GM18870 (cell line): Measurements from ENCODE around the gene C3.
A peak's percentile ranks its signal among the peaks of the same experiment; 100 is the strongest.
"Not testable (repeated sequence)": the region's sequence is repeated elsewhere in the genome, so short reads cannot be mapped to it uniquely, and the experiment has no call there.

Experiments
- ATAC-seq: cut with Tn5 transposase; IDR thresholded peaks from one replicate; pipeline ENCODE4 v1.9.1; 2021; ENCODE audit warnings: moderate library complexity; ENCODE audit not compliant: unreplicated experiment

Gene C3

GRCh38 chr19:6720369-6721137 is at the start of gene C3:
TSS of gene C3 (minus strand) at chr19:6720650. CDS start at chr19:6720589, 61 bp downstream.
- ATAC-seq: no peak

GRCh38 chr19:6769006-6769619 is 48.7 kb upstream of the C3 start:
- ATAC-seq: no peak

GRCh38 chr19:6768236-6768785 is 47.9 kb upstream of the C3 start:
- ATAC-seq: no peak

GRCh38 chr19:6767357-6768235 is 47.1 kb upstream of the C3 start, which contains the start of gene SH2D3A:
TSS of gene SH2D3A (minus strand) at chr19:6767435. CDS start at chr19:6763748, 3,687 bp downstream.
- ATAC-seq: peak; percentile 71

- ATAC-seq: peak; percentile 4
Measured at GRCh38 chr19:6767081-6767356, 46.6 kb upstream of the C3 start.

- no peak for ATAC-seq
Measured at GRCh38 chr19:6766357-6767080, 46.1 kb upstream of the C3 start.

- ATAC-seq: no peak
Measured at GRCh38 chr19:6765738-6766356, 45.4 kb upstream of the C3 start.

- not testable (repeated sequence) for ATAC-seq
Measured at GRCh38 chr19:6762253-6762797, 41.9 kb upstream of the C3 start.

GRCh38 chr19:6761053-6761676 is 40.7 kb upstream of the C3 start:
- ATAC-seq: no peak

GRCh38 chr19:6760606-6761005 is 40.2 kb upstream of the C3 start:
- no peak for ATAC-seq

- no peak for ATAC-seq
Measured at GRCh38 chr19:6754653-6755463, 34.4 kb upstream of the C3 start.

GRCh38 chr19:6754136-6754535 is 33.7 kb upstream of the C3 start:
- no peak for ATAC-seq

GRCh38 chr19:6753178-6754031 is 33.0 kb upstream of the C3 start:
- ATAC-seq: peak; percentile 49

GRCh38 chr19:6752256-6753177 is 32.1 kb upstream of the C3 start:
- ATAC-seq: no peak

GRCh38 chr19:6751189-6751588 is 30.7 kb upstream of the C3 start:
- no peak for ATAC-seq

GRCh38 chr19:6750062-6750461 is 29.6 kb upstream of the C3 start:
- ATAC-seq: no peak

GRCh38 chr19:6748543-6748942 is 28.1 kb upstream of the C3 start:
- ATAC-seq: not testable (repeated sequence)
